ENCODE data around the gene GGNBP2.

GGNBP2 gene

GRCh38 chr17:36632916-36633771 is 88.4 kb downstream of the GGNBP2 start:
- no peak for DNase-seq (ENCODE audit: low read depth)

Data from iris pigment epithelial cell (primary cell).